ENCODE results near the gene SYVN1.
"Not testable (repeated sequence)": the region's sequence is repeated elsewhere in the genome, so short reads cannot be mapped to it uniquely, and the experiment has no call there.

DNA sequence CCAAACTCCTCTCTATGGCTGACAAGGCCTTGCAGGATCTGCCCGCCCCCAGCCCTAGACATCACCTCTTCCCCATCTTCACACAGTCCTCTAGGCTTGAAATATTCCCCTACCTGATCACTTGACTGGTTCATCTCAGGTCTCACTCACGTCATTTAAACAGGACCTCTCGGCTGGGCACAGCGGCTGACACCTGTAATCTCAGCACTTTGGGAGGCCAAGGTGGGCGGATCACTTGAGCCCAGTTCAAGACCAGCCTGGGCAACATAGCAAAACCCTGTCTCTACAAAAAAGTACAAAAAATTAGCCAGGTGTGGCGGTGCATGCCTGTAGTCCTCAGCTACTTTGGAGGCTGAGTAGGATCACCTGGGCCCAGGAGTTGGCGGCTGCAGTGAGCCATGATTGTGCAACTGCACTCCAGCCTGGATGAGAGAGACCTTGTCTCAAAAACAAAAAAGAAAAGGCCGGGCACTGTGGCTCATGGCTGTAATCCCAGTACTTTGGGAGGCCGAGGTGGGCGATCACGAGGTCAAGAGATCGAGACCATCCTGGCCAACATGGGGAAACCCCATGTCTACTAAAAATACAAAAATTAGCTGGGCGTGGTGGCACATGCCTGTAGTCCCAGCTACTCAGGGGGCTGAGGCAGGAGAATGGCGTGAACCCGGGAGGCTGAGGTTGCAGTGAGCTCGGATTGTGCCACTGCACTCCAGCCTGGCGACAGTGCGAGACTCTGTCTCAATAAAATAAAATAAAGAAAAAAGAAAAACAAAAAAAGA lies 15.2 kb downstream of the SYVN1 start:
- not testable (repeated sequence) for TF ChIP-seq POLR2AphosphoS5 (IDR thresholded peaks at IDR 0.05; ENCODE audit: insufficient read depth in 1 of 2, low read depth in 1 of 2); CTCF (IDR thresholded peaks at IDR 0.05)
